Heart left ventricle (tissue), 13 donors: Measurements from ENCODE around the gene SMIM8.

Experiments used
- POLR2A ChIP-seq, 2 donors: fragments of 450-650 bp; IDR thresholded peaks; one replicate each; pipeline ENCODE4 v1.6.1; 2017; ENCODE audit warnings: antibody characterized with exemption in 2 of 2, mild to moderate bottlenecking in 2 of 2, moderate library complexity in 2 of 2
- TF ChIP-seq, protein P1 (sequence below), 12 donors: fragments of 200-600 bp; sonication (generic) in 4 of 12; IDR thresholded peaks; one replicate each; pipeline versions ENCODE4 v1.5.0 to v1.8.0; 2018 to 2022; ENCODE audit warnings: antibody characterized with exemption in 12 of 12, mild to moderate bottlenecking in 5 of 12
- donor health status: ischemic (EF 13 %, LVEDD 7.1; RV severe dilation, severe dysfunction).
- donor health status: DM: no; HTN: yes; CAD: no.
- donor health status: DM: no; HTN: no; CAD: no.
- donor health status: ischemic (EF 25% LVEDD 6.9; RV normal size, moderate dysfunction).
- donor health status: ischemic (EF 25% LVEDD 5.7; RV mildly dilated, moderate dysfunction).
- donor health status: ischemic (EF 35%, LVEDD 5.7; RV mildly dilated, moderate dysfunction).
- donor health status: nonischemic (EF 11% LVEDD 7.7; RV severe dilation, severe dysfunction).
- donor health status: DM: yes; HTN: yes; CAD: no.
- donor health status: PGD.
- donor health status: ischemic (EF 29% LVEDD 5.4; RV normal size, mild dysfunction).
- donor health status: nonischemic (EF 23%, LVEDD 6.1; RV moderate dilation, normal function).

- TF ChIP-seq, protein P1, sequence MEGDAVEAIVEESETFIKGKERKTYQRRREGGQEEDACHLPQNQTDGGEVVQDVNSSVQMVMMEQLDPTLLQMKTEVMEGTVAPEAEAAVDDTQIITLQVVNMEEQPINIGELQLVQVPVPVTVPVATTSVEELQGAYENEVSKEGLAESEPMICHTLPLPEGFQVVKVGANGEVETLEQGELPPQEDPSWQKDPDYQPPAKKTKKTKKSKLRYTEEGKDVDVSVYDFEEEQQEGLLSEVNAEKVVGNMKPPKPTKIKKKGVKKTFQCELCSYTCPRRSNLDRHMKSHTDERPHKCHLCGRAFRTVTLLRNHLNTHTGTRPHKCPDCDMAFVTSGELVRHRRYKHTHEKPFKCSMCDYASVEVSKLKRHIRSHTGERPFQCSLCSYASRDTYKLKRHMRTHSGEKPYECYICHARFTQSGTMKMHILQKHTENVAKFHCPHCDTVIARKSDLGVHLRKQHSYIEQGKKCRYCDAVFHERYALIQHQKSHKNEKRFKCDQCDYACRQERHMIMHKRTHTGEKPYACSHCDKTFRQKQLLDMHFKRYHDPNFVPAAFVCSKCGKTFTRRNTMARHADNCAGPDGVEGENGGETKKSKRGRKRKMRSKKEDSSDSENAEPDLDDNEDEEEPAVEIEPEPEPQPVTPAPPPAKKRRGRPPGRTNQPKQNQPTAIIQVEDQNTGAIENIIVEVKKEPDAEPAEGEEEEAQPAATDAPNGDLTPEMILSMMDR (IDR thresholded peaks at IDR 0.05), result peak in 6 of 12 donors; percentile 8 to 40 (median 19)
- TF ChIP-seq POLR2A (IDR thresholded peaks at IDR 0.05), result no peak
These were observed 68.9 kb downstream of the SMIM8 start for GRCh38 chr6:87391334-87391733.
